Fibroblast of lung (primary cell): Measurements from ENCODE around the gene ASAP3.

Source experiments
- EZH2 ChIP-seq: IDR thresholded peaks from 2 replicates; pipeline ENCODE4 v1.5.1; 2012; ENCODE audit warnings: low read length, control low read depth, mild to moderate bottlenecking; ENCODE audit errors: missing control alignments
- TF ChIP-seq, protein P1 (sequence below), 2 donors: IDR thresholded peaks in 1 of 2; conservative IDR thresholded peaks in 1 of 2; 1 replicate in 1 of 2; 2 replicates in 1 of 2; pipeline ENCODE4 v1.5.1; 2011 to 2012; ENCODE audit warnings: low read length in 2 of 2, control low read depth in 1 of 2, inconsistent platforms in 1 of 2, low read depth in 1 of 2, mild to moderate bottlenecking in 1 of 2

DNA sequence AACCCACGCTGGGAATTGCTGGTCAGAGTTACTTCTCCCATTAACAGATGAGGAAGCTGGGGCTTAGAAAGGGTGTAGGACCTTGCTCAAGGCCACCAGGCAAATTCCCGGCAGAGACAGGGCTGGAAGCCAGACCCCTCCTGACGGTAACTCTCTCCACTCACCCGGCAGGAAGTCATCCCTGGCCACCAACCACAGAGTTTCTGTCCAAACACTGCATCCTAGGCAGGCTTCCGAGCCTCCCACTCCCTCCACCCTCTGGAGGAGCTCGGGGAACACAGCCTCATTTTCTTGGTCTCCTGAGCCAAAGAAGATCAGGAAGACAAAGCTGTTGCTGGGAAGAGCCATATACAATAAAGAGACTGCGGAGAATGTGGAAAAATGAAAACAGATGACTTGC lies 89.3 kb downstream of the ASAP3 start:
- TF ChIP-seq, protein P1, sequence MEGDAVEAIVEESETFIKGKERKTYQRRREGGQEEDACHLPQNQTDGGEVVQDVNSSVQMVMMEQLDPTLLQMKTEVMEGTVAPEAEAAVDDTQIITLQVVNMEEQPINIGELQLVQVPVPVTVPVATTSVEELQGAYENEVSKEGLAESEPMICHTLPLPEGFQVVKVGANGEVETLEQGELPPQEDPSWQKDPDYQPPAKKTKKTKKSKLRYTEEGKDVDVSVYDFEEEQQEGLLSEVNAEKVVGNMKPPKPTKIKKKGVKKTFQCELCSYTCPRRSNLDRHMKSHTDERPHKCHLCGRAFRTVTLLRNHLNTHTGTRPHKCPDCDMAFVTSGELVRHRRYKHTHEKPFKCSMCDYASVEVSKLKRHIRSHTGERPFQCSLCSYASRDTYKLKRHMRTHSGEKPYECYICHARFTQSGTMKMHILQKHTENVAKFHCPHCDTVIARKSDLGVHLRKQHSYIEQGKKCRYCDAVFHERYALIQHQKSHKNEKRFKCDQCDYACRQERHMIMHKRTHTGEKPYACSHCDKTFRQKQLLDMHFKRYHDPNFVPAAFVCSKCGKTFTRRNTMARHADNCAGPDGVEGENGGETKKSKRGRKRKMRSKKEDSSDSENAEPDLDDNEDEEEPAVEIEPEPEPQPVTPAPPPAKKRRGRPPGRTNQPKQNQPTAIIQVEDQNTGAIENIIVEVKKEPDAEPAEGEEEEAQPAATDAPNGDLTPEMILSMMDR (conservative IDR thresholded peaks at IDR 0.05 in 1 of 2, IDR thresholded peaks at IDR 0.05 in 1 of 2; ENCODE audit: low read depth in 1 of 2, low read length in 2 of 2) = peak in 1 of 2 donors; percentile 14
- no peak for TF ChIP-seq EZH2
